B cell (primary cell): ENCODE measurements around the gene ICAM4.

ENCODE experiments used
- CTCF ChIP-seq: fragments of 200-600 bp; IDR thresholded peaks from one replicate; pipeline ENCODE4 v1.8.0; 2022; ENCODE audit warnings: antibody characterized with exemption, mild to moderate bottlenecking
- EZH2 ChIP-seq: IDR thresholded peaks from 2 replicates; pipeline ENCODE4 v1.6.1; 2012; ENCODE audit warnings: borderline replicate concordance, low read depth, mild to moderate bottlenecking, moderate library complexity, low read length; ENCODE audit not compliant: insufficient read depth, poor library complexity, severe bottlenecking

DNA sequence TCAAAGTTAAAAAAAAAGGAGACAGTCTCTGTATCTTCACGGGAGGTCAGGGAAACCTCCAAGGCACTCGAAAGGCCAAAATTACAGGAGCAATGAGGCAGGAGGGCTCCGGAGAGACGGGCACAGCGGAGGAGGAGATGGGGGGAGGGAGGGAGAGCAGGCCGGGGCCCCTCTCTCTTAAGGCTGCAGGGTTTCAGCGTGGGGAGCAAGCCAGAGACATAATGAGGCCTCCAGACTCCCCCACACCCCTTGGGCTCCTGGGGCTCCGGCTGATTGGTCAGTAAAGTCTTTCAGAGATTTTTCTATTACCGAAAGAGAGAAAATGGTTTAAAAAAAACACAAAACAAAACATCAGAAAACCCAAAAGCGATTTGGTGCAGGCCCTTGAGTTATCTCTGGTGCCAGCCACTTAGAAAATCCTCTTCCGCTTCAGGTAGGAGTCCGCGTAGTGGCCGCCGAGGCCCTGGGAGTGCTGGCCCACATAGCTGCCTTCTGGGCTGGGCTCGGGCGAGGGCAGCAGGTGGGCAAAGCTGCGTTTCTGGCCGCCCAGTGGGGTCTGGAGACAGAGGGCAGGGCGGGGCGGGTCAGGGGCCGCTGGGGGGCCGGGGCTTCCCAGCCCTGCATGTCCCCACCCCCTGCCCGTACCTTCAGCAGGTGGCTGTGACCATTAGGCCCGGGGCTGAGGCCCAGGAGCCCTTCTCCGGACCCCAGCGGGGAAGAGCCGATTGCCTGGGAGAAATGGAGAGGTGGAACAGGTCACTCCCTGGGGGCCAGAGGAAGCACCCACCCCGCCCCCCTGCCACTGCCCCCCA lies 30.5 kb downstream of the ICAM4 start:
- TF ChIP-seq CTCF (no peak), EZH2 (no peak)
